HepG2 (cell line): ENCODE measurements around the gene ACTN2. TPM values are rescaled to one million over a fixed set of nuclear protein-coding genes. Genes with fewer than 3 reads are reported as not detected.

Experiments
- BHLHE40 ChIP-seq: IDR thresholded peaks from 2 replicates; pipeline ENCODE4 v1.6.1; 2011; ENCODE audit warnings: low read length, improper control_type of control experiment
- CBFB ChIP-seq: sonication (generic); formaldehyde crosslinking; IDR thresholded peaks from 2 replicates; pipeline ENCODE4 v1.4.0; 2020; ENCODE audit warnings: missing genetic modification reagents
- CREB1 ChIP-seq, 2 experiments: fragments of 450-650 bp in 1 of 2; IDR thresholded peaks; 2 replicates each; pipeline ENCODE4 v1.6.1; 2016 to 2017; ENCODE audit warnings: control low read depth in 1 of 2, mild to moderate bottlenecking in 1 of 2, missing compliant biosample characterization in 1 of 2, missing genetic modification characterization in 1 of 2
- GTF2F1 ChIP-seq: fragments of 150-350 bp; IDR thresholded peaks from 2 replicates; pipeline ENCODE4 v1.6.1; 2014; ENCODE audit warnings: low read length
- MAF1 ChIP-seq: sonication (generic); formaldehyde crosslinking; IDR thresholded peaks from 2 replicates; pipeline ENCODE4 v1.5.0; 2020; ENCODE audit warnings: missing genetic modification reagents, borderline replicate concordance
- REPIN1 ChIP-seq: sonication (generic); formaldehyde crosslinking; IDR thresholded peaks from 2 replicates; pipeline ENCODE4 v1.8.0; 2022; ENCODE audit warnings: missing genetic modification reagents, low read depth, mild to moderate bottlenecking, borderline replicate concordance
- REXO4 ChIP-seq: sonication (generic); formaldehyde crosslinking; IDR thresholded peaks from 2 replicates; pipeline ENCODE4 v1.8.0; 2022; ENCODE audit warnings: missing genetic modification reagents, mild to moderate bottlenecking, borderline replicate concordance
- SAP130 ChIP-seq: IDR thresholded peaks from 2 replicates; pipeline ENCODE4 v1.6.1; 2016; ENCODE audit warnings: low read depth
- TEAD3 ChIP-seq: optimal IDR thresholded peaks from 2 replicates; pipeline ENCODE3; 2016; ENCODE audit warnings: borderline replicate concordance
- ZNF24 ChIP-seq: fragments of 450-650 bp; IDR thresholded peaks from 2 replicates; pipeline ENCODE4 v1.6.1; 2017; ENCODE audit warnings: antibody characterized with exemption, mild to moderate bottlenecking
- ZNF264 ChIP-seq: sonication (generic); formaldehyde crosslinking; IDR thresholded peaks from 2 replicates; pipeline ENCODE4 v1.4.0; 2020; ENCODE audit warnings: missing genetic modification reagents
- ZNF354B ChIP-seq: sonication (generic); formaldehyde crosslinking; IDR thresholded peaks from 2 replicates; pipeline ENCODE4 v1.8.0; 2022; ENCODE audit warnings: mild to moderate bottlenecking, missing genetic modification reagents
- ZNF547 ChIP-seq: sonication (generic); formaldehyde crosslinking; IDR thresholded peaks from 2 replicates; pipeline ENCODE4 v1.5.1; 2020; ENCODE audit warnings: mild to moderate bottlenecking, missing genetic modification reagents
- ZNF776 ChIP-seq: sonication (generic); formaldehyde crosslinking; IDR thresholded peaks from 2 replicates; pipeline ENCODE4 v1.4.0; 2020; ENCODE audit warnings: mild to moderate bottlenecking, missing genetic modification reagents
- polyA plus RNA-seq, 8 experiments: library from polyadenylated mRNA; depleted of rRNA in 3 of 8; stranded (reverse) in 7 of 8; unstranded in 1 of 8; fragments of >200 nt; fragmentation: Illumina TruSeq in 4 of 8; extraction: Trizol in 4 of 8; gene quantifications; 2 replicates each; pipeline versions ENCODE4 v1.2.1 to v1.2.3, GENCODE V29; 2011 to 2016; ENCODE audit warnings: low read depth in 4 of 8, missing spikeins in 1 of 8, mixed read lengths in 1 of 8; ENCODE audit not compliant: insufficient read depth in 1 of 8
- total RNA-seq, 5 experiments: library from RNA; depleted of rRNA; stranded (reverse); fragments of >200 nt; fragmentation: Illumina TruSeq; extraction: Trizol; gene quantifications; 2 replicates each; pipeline ENCODE4 v1.2.3, GENCODE V29; 2016; ENCODE audit warnings: low read depth in 1 of 5
- TF ChIP-seq, protein P1 (sequence below): sonication (generic); formaldehyde crosslinking; IDR thresholded peaks from 2 replicates; pipeline ENCODE4 v1.4.0; 2020; ENCODE audit warnings: missing genetic modification reagents, borderline replicate concordance
- TF ChIP-seq, protein P2 (sequence below): sonication (generic); formaldehyde crosslinking; IDR thresholded peaks from 2 replicates; pipeline ENCODE4 v1.8.1; 2022; ENCODE audit warnings: mild to moderate bottlenecking, missing genetic modification reagents
- TF ChIP-seq, protein P3 (sequence below): sonication (generic); formaldehyde crosslinking; IDR thresholded peaks from 2 replicates; pipeline ENCODE4 v1.4.0; 2020; ENCODE audit warnings: missing genetic modification reagents, mild to moderate bottlenecking, borderline replicate concordance
- TF ChIP-seq, protein P4 (sequence below): sonication (generic); formaldehyde crosslinking; IDR thresholded peaks from 2 replicates; pipeline ENCODE4 v1.4.0; 2020; ENCODE audit warnings: missing genetic modification reagents, borderline replicate concordance
- TF ChIP-seq, protein P5 (sequence below): sonication (generic); formaldehyde crosslinking; IDR thresholded peaks from 2 replicates; pipeline ENCODE4 v1.4.0; 2020; ENCODE audit warnings: missing genetic modification reagents

The ACTN2 gene
- total and polyA plus RNA-seq, 2 of the 13 experiments (the other 11 are each of a cell fraction or from before 2014, with no cell fraction given): 0.04 to 0.13 TPM

DNA sequence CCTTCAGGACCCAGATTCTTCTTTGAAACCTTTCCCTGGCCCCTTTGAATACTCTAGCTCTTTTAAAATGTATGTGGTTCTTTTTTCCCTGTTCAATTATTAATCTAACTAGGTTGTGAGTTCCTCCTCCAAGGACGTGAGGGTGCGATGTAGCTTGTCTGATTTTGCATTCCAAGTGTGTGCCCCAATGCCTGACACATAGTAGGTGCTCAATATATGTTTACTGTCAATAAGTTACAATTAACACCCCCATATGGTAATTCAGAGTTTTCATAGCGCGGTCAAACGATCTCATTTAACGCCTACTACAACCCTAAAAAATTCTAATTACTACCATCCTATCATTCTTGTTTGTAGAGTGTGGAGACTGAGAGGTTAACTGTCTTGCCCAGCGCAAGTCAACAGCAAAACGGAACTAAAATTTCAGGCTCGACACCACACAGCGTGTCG lies 108.3 kb downstream of the ACTN2 start (continued):
- TF ChIP-seq, protein P1, sequence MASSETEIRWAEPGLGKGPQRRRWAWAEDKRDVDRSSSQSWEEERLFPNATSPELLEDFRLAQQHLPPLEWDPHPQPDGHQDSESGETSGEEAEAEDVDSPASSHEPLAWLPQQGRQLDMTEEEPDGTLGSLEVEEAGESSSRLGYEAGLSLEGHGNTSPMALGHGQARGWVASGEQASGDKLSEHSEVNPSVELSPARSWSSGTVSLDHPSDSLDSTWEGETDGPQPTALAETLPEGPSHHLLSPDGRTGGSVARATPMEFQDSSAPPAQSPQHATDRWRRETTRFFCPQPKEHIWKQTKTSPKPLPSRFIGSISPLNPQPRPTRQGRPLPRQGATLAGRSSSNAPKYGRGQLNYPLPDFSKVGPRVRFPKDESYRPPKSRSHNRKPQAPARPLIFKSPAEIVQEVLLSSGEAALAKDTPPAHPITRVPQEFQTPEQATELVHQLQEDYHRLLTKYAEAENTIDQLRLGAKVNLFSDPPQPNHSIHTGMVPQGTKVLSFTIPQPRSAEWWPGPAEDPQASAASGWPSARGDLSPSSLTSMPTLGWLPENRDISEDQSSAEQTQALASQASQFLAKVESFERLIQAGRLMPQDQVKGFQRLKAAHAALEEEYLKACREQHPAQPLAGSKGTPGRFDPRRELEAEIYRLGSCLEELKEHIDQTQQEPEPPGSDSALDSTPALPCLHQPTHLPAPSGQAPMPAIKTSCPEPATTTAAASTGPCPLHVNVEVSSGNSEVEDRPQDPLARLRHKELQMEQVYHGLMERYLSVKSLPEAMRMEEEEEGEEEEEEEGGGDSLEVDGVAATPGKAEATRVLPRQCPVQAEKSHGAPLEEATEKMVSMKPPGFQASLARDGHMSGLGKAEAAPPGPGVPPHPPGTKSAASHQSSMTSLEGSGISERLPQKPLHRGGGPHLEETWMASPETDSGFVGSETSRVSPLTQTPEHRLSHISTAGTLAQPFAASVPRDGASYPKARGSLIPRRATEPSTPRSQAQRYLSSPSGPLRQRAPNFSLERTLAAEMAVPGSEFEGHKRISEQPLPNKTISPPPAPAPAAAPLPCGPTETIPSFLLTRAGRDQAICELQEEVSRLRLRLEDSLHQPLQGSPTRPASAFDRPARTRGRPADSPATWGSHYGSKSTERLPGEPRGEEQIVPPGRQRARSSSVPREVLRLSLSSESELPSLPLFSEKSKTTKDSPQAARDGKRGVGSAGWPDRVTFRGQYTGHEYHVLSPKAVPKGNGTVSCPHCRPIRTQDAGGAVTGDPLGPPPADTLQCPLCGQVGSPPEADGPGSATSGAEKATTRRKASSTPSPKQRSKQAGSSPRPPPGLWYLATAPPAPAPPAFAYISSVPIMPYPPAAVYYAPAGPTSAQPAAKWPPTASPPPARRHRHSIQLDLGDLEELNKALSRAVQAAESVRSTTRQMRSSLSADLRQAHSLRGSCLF: no peak
- TF ChIP-seq ZNF24: 0 out of 2 replicates have a peak, but pooled peaks have one; percentile 34
- no peak for TF ChIP-seq ZNF547 (CRISPR knock-in tag)
- TF ChIP-seq, protein P2, sequence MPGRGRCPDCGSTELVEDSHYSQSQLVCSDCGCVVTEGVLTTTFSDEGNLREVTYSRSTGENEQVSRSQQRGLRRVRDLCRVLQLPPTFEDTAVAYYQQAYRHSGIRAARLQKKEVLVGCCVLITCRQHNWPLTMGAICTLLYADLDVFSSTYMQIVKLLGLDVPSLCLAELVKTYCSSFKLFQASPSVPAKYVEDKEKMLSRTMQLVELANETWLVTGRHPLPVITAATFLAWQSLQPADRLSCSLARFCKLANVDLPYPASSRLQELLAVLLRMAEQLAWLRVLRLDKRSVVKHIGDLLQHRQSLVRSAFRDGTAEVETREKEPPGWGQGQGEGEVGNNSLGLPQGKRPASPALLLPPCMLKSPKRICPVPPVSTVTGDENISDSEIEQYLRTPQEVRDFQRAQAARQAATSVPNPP: no peak
- TF ChIP-seq BHLHE40: no peak
- no peak for TF ChIP-seq CREB1 (IDR thresholded peaks at IDR 0.05)
- TF ChIP-seq CREB1 (CRISPR knock-in tag; IDR thresholded peaks at IDR 0.05): no peak
- peak; percentile 41 for TF ChIP-seq TEAD3 (CRISPR knock-in tag)
- TF ChIP-seq CBFB (CRISPR knock-in tag): no peak; the same call in 1 of the 2 replicates
- TF ChIP-seq, protein P3, sequence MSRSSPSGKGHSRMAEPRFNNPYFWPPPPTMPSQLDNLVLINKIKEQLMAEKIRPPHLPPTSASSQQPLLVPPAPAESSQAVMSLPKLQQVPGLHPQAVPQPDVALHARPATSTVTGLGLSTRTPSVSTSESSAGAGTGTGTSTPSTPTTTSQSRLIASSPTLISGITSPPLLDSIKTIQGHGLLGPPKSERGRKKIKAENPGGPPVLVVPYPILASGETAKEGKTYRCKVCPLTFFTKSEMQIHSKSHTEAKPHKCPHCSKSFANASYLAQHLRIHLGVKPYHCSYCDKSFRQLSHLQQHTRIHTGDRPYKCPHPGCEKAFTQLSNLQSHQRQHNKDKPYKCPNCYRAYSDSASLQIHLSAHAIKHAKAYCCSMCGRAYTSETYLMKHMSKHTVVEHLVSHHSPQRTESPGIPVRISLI (CRISPR knock-in tag): no peak
- no peak for TF ChIP-seq ZNF776
- no peak for TF ChIP-seq ZNF354B (CRISPR knock-in tag)
- TF ChIP-seq REPIN1 (CRISPR knock-in tag): 0 out of 2 replicates have a peak, but pooled peaks have one; percentile 28
- no peak for TF ChIP-seq GTF2F1
- TF ChIP-seq SAP130: no peak
- TF ChIP-seq, protein P4, sequence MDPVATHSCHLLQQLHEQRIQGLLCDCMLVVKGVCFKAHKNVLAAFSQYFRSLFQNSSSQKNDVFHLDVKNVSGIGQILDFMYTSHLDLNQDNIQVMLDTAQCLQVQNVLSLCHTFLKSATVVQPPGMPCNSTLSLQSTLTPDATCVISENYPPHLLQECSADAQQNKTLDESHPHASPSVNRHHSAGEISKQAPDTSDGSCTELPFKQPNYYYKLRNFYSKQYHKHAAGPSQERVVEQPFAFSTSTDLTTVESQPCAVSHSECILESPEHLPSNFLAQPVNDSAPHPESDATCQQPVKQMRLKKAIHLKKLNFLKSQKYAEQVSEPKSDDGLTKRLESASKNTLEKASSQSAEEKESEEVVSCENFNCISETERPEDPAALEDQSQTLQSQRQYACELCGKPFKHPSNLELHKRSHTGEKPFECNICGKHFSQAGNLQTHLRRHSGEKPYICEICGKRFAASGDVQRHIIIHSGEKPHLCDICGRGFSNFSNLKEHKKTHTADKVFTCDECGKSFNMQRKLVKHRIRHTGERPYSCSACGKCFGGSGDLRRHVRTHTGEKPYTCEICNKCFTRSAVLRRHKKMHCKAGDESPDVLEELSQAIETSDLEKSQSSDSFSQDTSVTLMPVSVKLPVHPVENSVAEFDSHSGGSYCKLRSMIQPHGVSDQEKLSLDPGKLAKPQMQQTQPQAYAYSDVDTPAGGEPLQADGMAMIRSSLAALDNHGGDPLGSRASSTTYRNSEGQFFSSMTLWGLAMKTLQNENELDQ (CRISPR knock-in tag): 0 out of 2 replicates have a peak, but pooled peaks have one; percentile 42
- TF ChIP-seq MAF1 (CRISPR knock-in tag): 0 out of 2 replicates have a peak, but pooled peaks have one; percentile 8
- TF ChIP-seq, protein P5, sequence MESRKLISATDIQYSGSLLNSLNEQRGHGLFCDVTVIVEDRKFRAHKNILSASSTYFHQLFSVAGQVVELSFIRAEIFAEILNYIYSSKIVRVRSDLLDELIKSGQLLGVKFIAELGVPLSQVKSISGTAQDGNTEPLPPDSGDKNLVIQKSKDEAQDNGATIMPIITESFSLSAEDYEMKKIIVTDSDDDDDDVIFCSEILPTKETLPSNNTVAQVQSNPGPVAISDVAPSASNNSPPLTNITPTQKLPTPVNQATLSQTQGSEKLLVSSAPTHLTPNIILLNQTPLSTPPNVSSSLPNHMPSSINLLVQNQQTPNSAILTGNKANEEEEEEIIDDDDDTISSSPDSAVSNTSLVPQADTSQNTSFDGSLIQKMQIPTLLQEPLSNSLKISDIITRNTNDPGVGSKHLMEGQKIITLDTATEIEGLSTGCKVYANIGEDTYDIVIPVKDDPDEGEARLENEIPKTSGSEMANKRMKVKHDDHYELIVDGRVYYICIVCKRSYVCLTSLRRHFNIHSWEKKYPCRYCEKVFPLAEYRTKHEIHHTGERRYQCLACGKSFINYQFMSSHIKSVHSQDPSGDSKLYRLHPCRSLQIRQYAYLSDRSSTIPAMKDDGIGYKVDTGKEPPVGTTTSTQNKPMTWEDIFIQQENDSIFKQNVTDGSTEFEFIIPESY (CRISPR knock-in tag): peak; percentile 51; the same call in 1 of the 2 replicates
- TF ChIP-seq ZNF264 (CRISPR knock-in tag): peak; percentile 41; the same call in 1 of the 2 replicates
- TF ChIP-seq REXO4 (CRISPR knock-in tag): no peak
